IMR-90 (cell line): Measurements from ENCODE around the gene PLCG2. TPM values are rescaled to one million over a fixed set of nuclear protein-coding genes. Genes with fewer than 3 reads are reported as not detected.
"Not testable (repeated sequence)": the region's sequence is repeated elsewhere in the genome, so short reads cannot be mapped to it uniquely, and the experiment has no call there.

Source experiments
- ATAC-seq: fragments of 200-7000 bp; cut with Tn5 transposase; 2 replicates; pipeline ENCODE4 v1.9.1; 2020; ENCODE audit warnings: low read depth, mild to moderate bottlenecking, moderate library complexity
- BruUV-seq: library from RNA; stranded (reverse); fragments of 400-500 nt; replicated peaks from 2 replicates; lab custom pipeline; 2021; lab: Mats Ljungman, UMichigan
- CTCF ChIA-PET: fragments of 300-600 bp; formaldehyde crosslinking; extraction: SDS; loops from one replicate; lab custom pipeline; 2021; ENCODE audit warnings: antibody characterized with exemption; lab: Yijun Ruan, JAX
- POLR2A ChIA-PET: fragments of 300-600 bp; sonication (Branson Sonifier 250); formaldehyde crosslinking; loops from one replicate; lab custom pipeline; 2022; ENCODE audit warnings: antibody characterized with exemption; ENCODE audit not compliant: unreplicated experiment; lab: Charles Lee
- DNase-seq: peaks from one replicate; pipeline ENCODE4 v3.0.0; 2013
- H2AFZ ChIP-seq: replicated peaks from 2 replicates; pipeline ENCODE3; 2013; ENCODE audit warnings: low read length, mild to moderate bottlenecking; ENCODE audit not compliant: poor library complexity
- H2AK5ac ChIP-seq: 2 replicates; pipeline ENCODE4 v1.6.1; 2013; ENCODE audit warnings: low read depth, low read length, inconsistent platforms
- H2AK9ac ChIP-seq: replicated peaks from 2 replicates; pipeline ENCODE3; 2013; ENCODE audit warnings: mild to moderate bottlenecking, low read depth, low read length, moderate library complexity; ENCODE audit not compliant: poor library complexity
- H2BK120ac ChIP-seq: 2 replicates; pipeline ENCODE4 v1.6.1; 2013; ENCODE audit warnings: low read depth, low read length, inconsistent platforms
- H2BK15ac ChIP-seq: 3 replicates; pipeline ENCODE4 v1.6.1; 2013; ENCODE audit warnings: low read depth, low read length, inconsistent platforms
- H2BK20ac ChIP-seq: 2 replicates; pipeline ENCODE4 v1.6.1; 2013; ENCODE audit warnings: low read depth, mild to moderate bottlenecking, inconsistent platforms, low read length, moderate library complexity
- H2BK5ac ChIP-seq: 2 replicates; pipeline ENCODE4 v1.6.1; 2013; ENCODE audit warnings: mild to moderate bottlenecking, low read depth, low read length, inconsistent platforms; ENCODE audit not compliant: poor library complexity, severe bottlenecking
- H3K14ac ChIP-seq: replicated peaks from 2 replicates; pipeline ENCODE4 v1.6.1; 2013; ENCODE audit warnings: low read depth, low read length, inconsistent platforms
- H3K18ac ChIP-seq: 2 replicates; pipeline ENCODE4 v1.6.1; 2013; ENCODE audit warnings: low read depth, low read length, control low read depth
- H3K23ac ChIP-seq: 2 replicates; pipeline ENCODE4 v1.6.1; 2013; ENCODE audit warnings: low read depth, low read length, inconsistent platforms
- H3K27ac ChIP-seq: 2 replicates; pipeline ENCODE4 v1.5.1; 2013; ENCODE audit warnings: mild to moderate bottlenecking, control low read depth, low read length; ENCODE audit not compliant: insufficient read depth
- H3K27me3 ChIP-seq: 2 replicates; pipeline ENCODE4 v1.6.1; 2013; ENCODE audit warnings: low read length; ENCODE audit not compliant: control insufficient read depth, insufficient read depth
- H3K36me3 ChIP-seq: 2 replicates; pipeline ENCODE4 v1.6.1; 2013; ENCODE audit warnings: low read length, mixed read lengths; ENCODE audit not compliant: control insufficient read depth, insufficient read depth
- H3K4ac ChIP-seq: 2 replicates; pipeline ENCODE4 v1.6.1; 2013; ENCODE audit warnings: low read depth, low read length, inconsistent platforms
- H3K4me1 ChIP-seq: 2 replicates; pipeline ENCODE4 v1.6.1; 2013; ENCODE audit warnings: low read length, mixed read lengths; ENCODE audit not compliant: control insufficient read depth, insufficient read depth
- H3K4me2 ChIP-seq: 2 replicates; pipeline ENCODE4 v1.6.1; 2013; ENCODE audit warnings: low read depth, mild to moderate bottlenecking, control low read depth, low read length, moderate library complexity
- H3K4me3 ChIP-seq: 2 replicates; pipeline ENCODE4 v1.5.1; 2013; ENCODE audit warnings: low read depth, mild to moderate bottlenecking, control low read depth, low read length, moderate library complexity; ENCODE audit not compliant: insufficient read depth
- H3K56ac ChIP-seq: 2 replicates; pipeline ENCODE4 v1.6.1; 2013; ENCODE audit warnings: low read length, inconsistent platforms; ENCODE audit not compliant: insufficient read depth; ENCODE audit errors: extremely low read depth
- H3K79me1 ChIP-seq, 2 experiments: 2 replicates each; pipeline ENCODE4 v1.6.1; 2013; ENCODE audit warnings: low read length in 2 of 2, inconsistent platforms in 1 of 2, low read depth in 1 of 2
- H3K9ac ChIP-seq: 2 replicates; pipeline ENCODE4 v1.6.1; 2013; ENCODE audit warnings: low read depth, low read length, control low read depth
- H3K9me1 ChIP-seq: 2 replicates; pipeline ENCODE4 v1.6.1; 2013; ENCODE audit warnings: low read length, inconsistent platforms; ENCODE audit not compliant: insufficient read depth
- H3K9me3 ChIP-seq: 2 replicates; pipeline ENCODE4 v1.6.1; 2013; ENCODE audit warnings: low read length; ENCODE audit not compliant: control insufficient read depth, insufficient read depth
- H4K20me1 ChIP-seq: 2 replicates; pipeline ENCODE4 v1.6.1; 2013; ENCODE audit warnings: low read length, inconsistent platforms; ENCODE audit not compliant: insufficient read depth
- H4K5ac ChIP-seq: 2 replicates; pipeline ENCODE4 v1.6.1; 2013; ENCODE audit warnings: mild to moderate bottlenecking, low read depth, low read length, control low read depth
- H4K8ac ChIP-seq, 2 experiments: 2 replicates each; pipeline ENCODE4 v1.6.1; 2013; ENCODE audit warnings: low read depth in 2 of 2, low read length in 2 of 2, control low read depth in 1 of 2, inconsistent platforms in 1 of 2
- H4K91ac ChIP-seq: 2 replicates; pipeline ENCODE4 v1.6.1; 2013; ENCODE audit warnings: low read depth, low read length, inconsistent platforms; ENCODE audit not compliant: insufficient read depth
- WGBS, 2 experiments: methylation state at CpG; one replicate each; pipeline versions ENCODE4 v1.1.5 to v1.1.7; 2013; ENCODE audit warnings: missing lambda C conversion rate in 2 of 2; ENCODE audit not compliant: insufficient read length in 1 of 2; ENCODE audit errors: extremely low coverage in 2 of 2; 5-methylcytosine and 5-hydroxymethylcytosine counted together
- dilution Hi-C: fragments of 300-500 bp; cut with HindIII; formaldehyde crosslinking; loops from one replicate; pipeline ENCODE4 v1.14.3; 2018; ENCODE audit warnings: low sequenced_read_pairs; ENCODE audit not compliant: unreplicated experiment
- in situ Hi-C: fragments of 300-500 bp; cut with MboI; formaldehyde crosslinking; loops from 3 replicates; pipeline ENCODE4 v1.14.3; 2019; ENCODE audit warnings: low sequenced_read_pairs, inconsistent platforms, mixed read lengths
- intact Hi-C: fragments of 100-400 bp; cut with micrococcal nuclease; formaldehyde crosslinking; loops from 2 replicates; pipeline ENCODE4 v1.10.0; 2022
- polyA plus RNA-seq, 3 experiments: library from polyadenylated mRNA; depleted of rRNA; stranded (reverse); fragments of >200 nt; gene quantifications; 2 replicates each; pipeline ENCODE4 v1.2.3, GENCODE V29; 2012; ENCODE audit warnings: low replicate concordance in 1 of 3
- total RNA-seq: library from RNA; depleted of rRNA; stranded (reverse); fragments of >200 nt; gene quantifications from 2 replicates; pipeline ENCODE4 v1.2.3, GENCODE V29; 2012

PLCG2 gene
- total and polyA plus RNA-seq, 2 of the 4 experiments (the other 2 are of a cell fraction) = 0.14 to 0.18 TPM

GRCh38 chr16:81977335-81977942, 198.3 kb downstream of the PLCG2 start:
- H2BK120ac ChIP-seq, dilution Hi-C loops, H3K4me2 ChIP-seq, H2BK20ac ChIP-seq, in situ Hi-C loops, H3K23ac ChIP-seq, H2BK15ac ChIP-seq, H3K36me3 ChIP-seq, H2AFZ ChIP-seq, H4K8ac ChIP-seq, H3K79me1 ChIP-seq, H3K27me3 ChIP-seq, BruUV-seq, H3K27ac ChIP-seq, H2BK5ac ChIP-seq, H4K20me1 ChIP-seq, H3K9me3 ChIP-seq, H2AK5ac ChIP-seq, H4K91ac ChIP-seq, H3K18ac ChIP-seq, H3K9ac ChIP-seq, DNase-seq, ATAC-seq, H2AK9ac ChIP-seq, H3K56ac ChIP-seq, CTCF ChIA-PET, H4K5ac ChIP-seq, H3K4me1 ChIP-seq, H3K14ac ChIP-seq, POLR2A ChIA-PET, H3K4me3 ChIP-seq, intact Hi-C loops, H3K4ac ChIP-seq, H3K9me1 ChIP-seq: not testable (repeated sequence)
- WGBS, 2 experiments = 20% methylated on average over 1 of the region's 26 CpGs; no CpG with 5 or more reads in 1 of the 2 experiments
